ENCODE measurements around the gene GCNT1.

Gene GCNT1

GRCh38 chr9:76553680-76554079 is 94.7 kb downstream of the GCNT1 start:
- TF ChIP-seq ZFX (IDR thresholded peaks at IDR 0.05; ENCODE audit: borderline replicate concordance) (no peak), CTCF (IDR thresholded peaks at IDR 0.05) (no peak)
- no peak overlapping the region for H3K27ac ChIP-seq

Measured in 22Rv1 (cell line).